Fibroblast of skin of right quadriceps (primary cell): ENCODE results near the gene SERPINB1.
A peak's percentile ranks its signal among the peaks of the same experiment; 100 is the strongest.

ENCODE experiments used
- DNase-seq: peaks from one replicate; pipeline ENCODE4 v3.0.0-alpha.2; 2013

Gene SERPINB1

DNA sequence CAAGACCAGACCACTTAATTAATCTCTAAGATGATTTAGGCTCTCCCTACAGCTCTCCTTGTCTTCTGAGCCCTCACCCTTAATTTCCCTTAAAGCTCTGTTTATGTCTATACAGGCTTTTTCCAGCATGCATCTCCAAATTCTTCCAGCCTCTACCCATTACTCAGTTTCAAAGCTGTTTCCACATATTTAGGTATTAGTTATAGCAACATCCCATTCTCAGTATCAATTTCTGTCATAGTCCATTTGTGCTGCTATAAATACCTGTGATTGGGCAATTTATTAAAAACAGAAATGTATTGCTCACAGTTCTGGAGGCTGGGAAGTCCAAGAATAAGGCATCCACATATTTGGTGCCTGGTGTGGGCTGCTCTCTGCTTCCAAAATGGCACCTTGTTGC is 2.3 kb upstream of the SERPINB1 start:
- DNase-seq, result no peak

DNA sequence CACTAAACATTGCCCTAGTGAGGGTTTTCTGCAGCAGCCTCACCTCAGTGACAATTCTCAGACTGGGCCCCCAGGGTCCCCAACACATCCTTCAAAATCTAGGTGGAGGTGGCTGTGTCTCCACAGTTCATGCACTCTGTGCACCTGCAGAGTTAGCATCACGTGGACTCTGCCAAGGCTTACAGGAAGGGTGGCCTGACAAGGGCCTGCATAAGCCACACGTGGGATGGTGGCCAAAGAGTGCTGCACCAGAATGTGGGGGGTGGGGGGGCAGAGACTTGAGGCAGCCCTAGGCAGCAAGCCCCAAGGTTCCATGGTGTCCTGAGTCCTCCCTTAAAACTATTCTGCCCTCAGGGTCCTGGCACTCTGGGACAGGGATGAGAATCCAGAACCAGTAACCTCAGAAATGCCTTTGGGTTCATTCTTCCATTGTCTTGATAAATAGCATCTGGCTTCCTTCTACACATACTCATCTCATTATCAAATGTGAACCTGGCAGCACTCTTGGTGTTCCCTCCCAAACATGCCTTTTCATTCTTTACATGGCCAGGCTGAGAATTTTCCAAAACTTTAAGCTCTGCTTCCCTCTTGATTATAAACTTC is 1.6 kb upstream of the SERPINB1 start:
- no peak for DNase-seq

DNA sequence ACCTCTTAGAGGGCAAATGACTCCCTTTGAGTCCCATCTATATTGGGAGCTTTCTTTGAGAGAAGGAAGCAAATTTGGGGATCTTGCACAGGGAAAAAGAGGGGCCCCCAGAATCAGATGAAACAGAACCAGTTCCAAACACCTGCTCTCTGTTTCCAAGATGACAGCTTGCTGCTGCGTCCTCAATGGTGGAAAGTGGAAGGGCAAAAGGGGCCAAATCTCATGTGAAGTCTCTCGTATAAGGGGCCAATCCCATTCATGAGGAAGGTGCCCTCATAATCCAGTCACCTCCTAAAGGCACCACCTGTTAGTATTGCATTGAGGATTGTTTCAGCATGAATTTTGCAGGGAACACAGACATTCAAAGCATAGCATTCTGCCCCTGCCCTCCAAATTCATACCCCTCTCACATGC is 483 bp upstream of the SERPINB1 start:
- no peak for DNase-seq

DNA sequence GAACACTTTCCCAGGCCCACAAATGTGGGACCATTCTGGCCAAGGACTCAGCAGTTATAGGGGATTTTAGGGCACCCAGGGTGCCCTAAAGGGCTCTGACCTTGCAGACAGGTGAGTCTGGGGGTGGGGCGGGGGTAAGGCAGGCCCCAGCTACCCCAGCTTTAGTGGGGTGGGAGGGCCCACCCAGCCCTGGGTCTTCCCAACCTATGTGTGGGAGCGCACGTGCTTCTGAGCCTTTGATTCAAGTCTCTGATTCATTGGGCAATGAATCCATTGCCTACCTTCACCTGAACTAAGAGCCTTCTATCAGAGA is 958 bp downstream of the SERPINB1 start:
- no peak for DNase-seq

DNA sequence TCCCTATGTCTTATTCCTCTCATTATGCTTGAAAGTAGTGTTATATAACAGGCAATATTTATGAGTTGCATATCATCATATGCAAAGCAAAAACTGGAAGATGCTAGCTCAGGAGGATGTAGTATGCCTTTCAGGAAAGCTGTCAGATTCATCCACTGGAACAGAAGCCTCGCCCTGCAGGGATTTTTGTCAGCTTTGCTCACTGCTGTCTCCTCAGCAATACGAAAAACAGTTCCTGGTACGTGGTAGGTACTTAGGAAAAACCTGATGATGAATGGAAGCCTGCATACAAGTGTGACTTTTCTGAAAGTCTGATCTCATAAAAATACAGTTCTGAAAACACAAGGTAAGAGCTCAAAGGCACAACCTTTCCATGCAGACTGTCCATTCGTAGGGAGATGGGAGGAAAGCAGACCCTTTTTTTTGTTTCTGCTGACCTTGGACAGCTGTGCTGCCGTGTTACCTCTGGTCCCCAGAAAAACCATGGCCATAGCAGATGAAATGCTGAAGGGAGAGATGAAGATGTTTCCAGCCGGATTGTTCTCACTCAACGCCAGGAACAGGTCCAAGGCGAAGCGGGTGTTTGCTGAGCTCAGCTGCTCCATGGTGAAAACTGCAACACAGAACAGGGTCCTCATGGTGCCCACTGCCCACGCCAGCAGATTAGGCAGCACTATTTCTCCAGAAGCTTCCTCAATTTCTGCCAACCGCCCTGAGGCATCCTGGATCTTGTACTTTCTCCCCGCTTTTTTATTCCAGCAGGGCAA is 1.5 kb downstream of the SERPINB1 start:
- DNase-seq, result no peak

DNA sequence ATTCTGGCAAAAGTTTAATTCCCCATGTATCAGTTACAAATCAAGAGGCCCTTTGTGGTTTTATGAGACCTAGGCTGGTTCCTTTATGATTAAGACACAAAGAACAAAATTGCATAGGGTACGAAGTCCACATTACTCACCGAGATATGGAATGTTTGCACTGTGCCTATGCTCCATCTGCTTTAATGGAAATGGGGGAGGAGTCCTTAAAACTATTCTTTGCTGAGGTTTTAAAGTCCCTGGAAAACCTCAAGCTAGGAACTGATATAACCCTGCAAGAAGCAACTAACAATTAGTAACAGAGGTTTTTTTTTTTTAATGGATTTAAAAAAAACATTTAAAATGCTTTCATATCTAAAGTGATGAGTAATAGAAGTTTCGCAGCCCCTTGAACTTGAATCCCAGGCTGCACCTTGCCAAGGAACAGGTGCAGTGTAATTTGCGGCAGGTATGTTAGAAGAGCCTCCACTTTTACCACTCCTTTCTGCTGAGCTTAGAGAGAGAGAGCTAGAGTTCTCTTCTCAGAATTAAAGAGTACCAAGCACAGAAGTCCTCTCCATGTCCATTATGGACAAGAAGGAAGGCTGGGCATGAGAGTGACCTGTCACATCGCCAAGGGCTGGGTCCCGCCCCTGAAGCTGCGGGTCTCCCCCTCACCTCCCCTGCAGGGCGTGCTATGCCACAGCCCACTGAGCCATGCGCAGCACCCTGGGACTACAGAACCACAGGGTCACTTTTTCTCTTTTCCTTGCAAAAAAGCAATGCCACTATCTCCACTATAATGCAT is 2.3 kb downstream of the SERPINB1 start:
- peak; percentile 93 for DNase-seq

DNA sequence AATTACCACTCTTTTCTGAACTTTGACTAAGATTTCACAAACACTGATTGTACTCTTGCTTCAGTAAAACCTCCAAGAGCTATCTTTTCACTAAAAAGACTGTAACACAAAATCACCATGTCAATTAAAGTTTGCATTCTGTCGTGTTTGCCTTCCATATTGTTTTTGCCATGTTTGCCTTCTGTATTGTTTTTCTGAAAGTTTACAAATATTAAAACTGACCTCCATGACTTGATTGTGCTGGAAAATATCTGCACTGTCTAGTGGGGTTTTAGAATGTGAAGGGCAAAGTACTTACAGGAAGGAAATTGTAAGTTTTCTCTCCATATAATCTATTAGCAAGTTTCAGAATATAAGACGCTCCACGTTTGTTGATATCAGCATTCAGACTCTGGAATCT is 3.4 kb downstream of the SERPINB1 start:
- no peak for DNase-seq

DNA sequence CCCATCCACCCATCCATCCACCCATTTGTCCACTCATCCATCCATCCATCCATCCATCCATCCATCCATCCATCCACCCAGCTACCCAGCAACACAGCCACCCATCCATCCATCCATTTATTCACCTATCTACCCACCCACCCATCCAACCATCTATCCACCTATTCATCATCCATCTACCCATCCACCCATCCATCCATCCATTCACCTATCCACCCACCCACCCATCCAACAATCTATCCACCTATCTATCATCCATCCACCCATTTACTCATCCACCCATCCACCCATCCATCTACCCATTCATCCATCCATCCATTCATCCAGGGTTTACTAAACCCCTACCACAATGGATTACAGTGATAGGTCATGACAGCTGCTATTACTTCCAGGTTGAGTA is 7.4 kb downstream of the SERPINB1 start:
- no peak for DNase-seq

DNA sequence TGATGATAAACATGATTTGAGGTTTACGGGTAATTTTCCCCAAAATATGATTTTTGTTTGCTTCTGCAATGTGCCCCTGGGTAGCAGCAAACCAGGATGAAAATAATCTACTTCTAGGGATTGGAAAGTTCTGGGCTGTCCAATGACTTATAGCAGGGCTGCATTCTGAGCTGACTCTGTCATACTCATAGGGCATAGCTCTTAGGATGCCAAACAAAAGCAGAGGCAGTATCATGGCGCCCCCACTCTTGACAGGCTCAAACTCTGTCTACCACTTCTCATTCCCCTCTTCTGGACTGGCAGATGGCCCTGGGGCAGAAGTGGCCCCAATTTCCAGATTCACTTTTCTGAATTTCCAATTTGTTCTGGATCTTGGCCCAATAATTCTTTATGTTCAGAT is 10.3 kb downstream of the SERPINB1 start:
- no peak for DNase-seq

DNA sequence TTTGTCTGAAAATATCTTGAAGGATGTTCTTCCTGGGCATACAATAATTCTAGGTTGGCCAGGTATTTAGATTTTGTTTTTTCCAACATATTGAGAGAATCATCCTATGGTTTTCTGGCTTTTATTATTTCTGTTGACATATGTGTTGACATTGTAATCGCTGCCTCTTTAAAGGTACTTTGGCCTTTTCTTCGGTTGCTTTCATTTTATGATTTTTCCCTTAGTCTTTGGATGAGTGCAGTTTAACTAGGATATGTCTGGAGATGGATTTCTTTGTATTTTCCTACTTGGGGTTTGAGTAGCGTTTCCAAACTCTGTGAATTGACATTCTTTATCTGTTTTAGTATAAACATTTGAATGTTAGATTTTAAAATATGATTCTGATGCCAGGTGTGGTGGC is 11.5 kb downstream of the SERPINB1 start:
- DNase-seq, result no peak

DNA sequence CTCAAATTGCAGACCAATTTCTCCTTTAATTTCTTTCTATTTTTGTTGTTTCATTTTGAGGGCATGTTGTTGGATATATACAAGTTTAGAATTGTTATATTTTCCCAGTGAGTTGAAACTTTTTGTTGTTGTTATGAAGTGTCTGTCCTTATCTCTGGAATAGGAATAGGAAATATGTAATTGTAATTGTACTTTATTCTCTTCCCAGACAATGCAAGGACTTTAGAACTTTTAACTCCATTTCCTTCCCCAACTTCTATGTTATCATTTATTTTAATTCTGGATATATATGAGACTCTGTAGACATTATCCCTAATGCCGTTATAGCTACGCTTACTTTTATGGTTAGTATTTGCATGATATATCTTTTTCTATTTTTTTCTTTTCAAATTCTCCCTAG is 12.4 kb downstream of the SERPINB1 start:
- DNase-seq, result no peak

DNA sequence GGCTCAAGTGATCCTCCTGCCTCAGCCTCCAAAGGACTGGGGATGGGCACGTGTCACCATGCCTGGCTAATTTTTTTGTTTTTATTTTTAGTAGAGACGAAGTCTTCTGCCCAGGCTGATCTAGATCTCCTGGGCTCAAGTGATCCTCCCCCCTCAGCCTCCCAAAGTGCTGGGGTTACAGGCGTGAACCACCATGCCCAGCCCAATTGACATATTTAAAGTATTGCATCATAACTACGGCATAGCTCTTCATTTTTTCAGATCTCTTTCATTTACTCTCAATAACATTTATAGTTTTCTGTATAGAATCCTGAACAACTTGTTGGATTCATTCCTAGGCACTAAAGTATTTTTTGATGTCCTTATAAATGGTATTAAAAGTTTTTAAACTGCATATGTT is 13.0 kb downstream of the SERPINB1 start:
- DNase-seq, result no peak

DNA sequence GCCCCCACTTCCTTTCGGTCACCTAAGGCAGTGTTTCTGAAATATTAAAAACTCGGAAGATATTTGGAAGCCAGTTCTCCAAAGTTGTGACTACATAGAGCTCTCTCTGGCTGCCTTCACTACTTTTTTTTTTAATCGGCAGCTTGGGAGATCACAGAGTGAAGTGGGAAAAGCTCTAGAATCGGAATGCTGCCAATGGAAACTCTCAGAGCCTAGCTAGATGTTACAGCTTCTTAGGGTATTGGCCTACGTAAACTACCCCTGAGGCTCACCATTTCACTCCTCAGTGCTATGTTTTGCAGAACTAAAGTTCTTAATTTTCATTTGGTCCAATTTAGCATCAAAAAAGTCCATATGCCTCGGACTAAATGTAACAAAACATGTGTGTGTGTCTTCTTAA is 14.5 kb downstream of the SERPINB1 start:
- no peak for DNase-seq

DNA sequence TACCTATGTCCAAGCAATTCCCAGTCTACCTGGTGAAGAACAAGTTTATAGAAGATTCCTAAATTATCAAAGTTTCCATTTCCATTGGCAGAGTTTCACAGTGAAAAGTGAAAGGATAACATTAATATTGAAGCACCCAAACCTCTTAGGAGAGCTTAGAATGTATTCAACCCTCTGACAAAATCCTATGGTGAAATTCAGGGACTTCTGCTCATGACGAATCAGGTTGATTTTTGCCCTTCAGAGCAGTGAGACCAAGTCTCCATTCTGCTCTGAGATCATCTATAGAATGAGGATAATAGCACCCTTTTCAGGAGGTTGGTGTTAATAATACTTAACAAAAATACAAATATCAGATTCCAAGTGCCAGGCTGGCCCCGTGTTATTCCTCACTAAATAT is 15.5 kb downstream of the SERPINB1 start:
- DNase-seq, result no peak

DNA sequence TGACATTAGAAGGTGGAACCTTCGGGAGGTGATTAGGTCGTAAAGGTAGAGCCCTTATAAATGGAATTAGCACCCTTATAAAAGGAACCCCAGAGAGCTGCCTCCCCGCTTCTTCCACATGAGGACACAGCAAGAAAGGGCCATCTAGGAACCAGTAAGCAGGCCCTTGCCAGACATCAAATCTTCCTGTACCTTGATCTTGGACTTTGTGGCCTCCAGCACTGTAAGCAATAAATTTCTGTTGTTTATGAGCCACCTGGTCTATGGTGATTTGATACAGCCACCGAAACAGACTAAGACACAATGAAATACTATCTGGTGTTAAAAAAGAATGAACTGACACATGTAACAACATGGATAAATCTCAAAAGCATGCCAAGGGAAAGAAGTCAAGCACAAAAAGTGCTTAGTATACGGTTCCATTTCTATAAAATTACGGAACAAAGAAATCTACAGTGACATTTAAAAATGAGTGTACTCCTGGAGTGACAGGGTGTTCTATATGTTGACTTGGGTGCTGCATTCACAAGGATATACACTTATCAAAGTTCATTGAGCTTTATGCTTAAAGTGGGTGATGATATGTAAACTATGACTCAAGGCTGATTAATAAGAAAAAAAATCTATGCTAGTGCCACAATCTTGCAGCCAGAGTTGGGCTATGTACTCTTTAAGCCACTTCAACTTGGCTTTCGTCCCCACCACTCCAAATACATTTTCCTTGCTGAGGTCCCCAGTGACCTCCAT is 18.4 kb downstream of the SERPINB1 start:
- peak; percentile 8 for DNase-seq

DNA sequence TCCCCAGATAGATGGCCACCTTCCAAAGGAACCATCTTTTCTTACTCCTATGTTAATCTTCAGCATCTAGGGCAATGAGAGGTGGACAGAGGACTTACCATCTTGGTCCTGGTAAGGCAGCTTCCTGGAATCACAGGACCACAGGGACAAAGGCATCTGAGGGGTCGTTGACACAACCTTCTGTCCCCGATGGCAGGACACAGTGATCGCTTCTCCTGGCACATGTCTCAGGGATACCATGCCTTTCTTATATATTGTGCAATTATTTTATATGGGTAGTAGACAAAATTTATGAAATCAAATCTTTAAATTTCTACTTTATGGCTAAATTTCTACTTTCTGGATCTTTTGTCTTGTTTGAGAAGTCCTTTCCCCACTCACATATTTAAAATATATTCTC is 20.1 kb downstream of the SERPINB1 start:
- DNase-seq, result no peak

DNA sequence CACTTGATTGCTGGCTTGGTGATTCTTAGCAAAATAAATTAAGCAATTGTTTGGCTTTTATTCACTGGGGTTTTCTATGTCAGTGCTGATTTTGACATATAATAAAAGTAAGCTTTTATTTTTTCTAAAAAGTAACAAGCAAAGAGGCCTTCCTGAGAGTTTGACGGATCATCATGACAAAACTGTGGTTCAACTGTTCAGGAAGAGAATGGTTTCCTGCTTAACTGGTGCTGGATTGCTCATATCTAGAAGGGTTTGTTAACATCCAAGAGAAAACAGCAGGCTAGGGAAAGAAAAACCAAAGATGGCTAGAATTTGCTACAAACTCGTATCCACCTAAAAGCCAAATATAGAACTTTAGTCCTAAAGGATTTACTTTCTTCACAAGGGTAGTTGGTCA is 21.2 kb downstream of the SERPINB1 start:
- DNase-seq, result no peak

DNA sequence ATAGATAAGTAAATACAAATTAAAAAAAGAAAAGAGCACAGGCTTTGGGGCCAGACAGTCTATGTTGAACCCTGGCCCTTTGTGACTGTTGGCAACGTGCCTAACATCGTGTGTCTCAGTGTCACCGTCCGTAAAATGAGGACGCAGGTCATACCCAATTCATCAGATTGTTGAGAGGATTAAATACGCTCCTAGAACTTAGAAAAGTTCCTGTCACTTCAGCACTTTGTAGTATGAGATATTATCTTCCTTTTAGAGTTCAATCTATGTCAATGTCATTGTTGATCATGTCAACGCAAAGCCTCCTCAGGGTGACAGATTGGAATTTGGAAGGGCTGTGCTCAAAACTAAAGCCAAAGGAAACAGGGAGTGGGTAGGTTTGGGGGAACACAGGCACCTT is 21.7 kb downstream of the SERPINB1 start:
- no peak for DNase-seq

DNA sequence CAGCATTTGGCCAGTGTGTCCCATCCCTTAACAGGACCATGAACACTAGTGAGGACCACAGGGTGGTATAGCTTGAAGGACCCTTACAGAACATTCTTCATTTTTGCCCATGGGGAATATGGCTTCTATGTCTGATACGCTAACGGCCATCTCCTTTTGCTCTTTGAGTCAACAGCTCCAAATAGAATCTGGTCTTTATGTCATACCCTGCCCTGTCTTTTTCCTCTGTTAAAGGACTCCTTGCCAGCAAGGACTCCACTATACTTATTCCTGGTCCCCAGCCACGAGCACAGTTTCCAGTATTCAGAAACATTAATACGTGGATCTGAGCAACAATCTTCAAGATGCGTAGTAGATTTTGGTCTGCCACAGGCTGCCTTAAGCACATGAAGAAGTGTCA is 22.5 kb downstream of the SERPINB1 start:
- DNase-seq, result no peak

DNA sequence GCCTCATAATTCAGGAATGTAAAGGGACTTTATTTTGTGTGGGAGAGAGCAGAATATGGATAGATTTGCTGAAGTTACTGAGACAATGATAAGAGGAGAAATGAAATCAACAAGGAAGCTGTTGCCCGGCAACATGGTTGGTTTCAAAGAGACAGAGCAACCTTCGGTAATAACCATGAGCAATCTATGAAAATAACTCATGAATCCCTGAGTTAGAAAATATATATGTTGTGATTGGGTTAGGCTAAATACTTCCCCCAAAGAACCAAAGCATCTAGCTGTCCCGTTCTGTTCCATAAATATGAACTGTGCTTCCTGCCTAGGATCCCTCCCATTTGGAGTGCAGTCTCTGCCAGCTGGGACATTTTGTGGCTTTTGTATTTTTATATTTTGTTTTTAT is 23.1 kb downstream of the SERPINB1 start:
- peak; percentile 31 for DNase-seq

DNA sequence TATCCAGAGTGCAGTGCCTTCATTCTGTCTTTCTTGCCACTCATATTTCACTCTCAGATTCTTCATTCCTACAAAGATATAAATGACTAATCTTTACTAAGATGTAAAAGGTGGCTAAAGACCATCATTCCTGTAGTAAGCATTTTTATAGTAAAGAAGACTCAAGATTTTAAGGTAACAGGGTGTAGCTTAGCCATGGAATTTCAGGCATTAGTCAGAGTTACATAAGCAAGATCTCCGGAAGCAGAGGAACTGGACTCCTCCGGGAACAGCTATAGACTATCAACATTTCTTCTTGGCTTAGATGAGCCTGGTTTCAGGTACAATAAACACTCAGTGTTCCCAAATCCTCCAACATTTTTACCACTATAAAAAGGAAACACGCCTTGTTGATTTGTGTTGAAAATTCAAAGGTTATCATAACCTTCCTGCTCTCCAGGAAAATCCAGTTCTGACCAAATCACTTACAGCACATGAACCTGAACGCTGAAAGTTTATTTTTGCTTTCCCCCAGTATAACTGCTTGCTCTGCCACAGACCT is 23.7 kb downstream of the SERPINB1 start:
- peak; percentile 40 for DNase-seq

DNA sequence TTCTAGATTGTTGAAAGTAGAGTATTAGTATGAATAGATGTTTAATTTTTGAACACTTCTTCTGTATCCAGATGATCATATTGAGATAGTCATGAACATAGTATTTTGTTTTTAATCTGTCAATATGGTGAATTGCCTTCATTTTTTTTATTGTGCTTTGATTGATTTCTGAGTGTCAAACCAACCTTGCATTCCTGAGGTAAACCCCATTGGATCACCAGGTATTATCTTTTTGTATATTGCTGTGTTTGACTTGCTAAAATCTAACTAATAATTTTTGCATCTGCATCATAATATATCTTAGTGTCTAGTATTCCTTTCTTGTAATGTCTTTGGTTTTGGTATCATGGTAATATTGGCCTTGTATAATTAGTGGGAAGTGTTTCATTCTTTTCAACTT is 25.5 kb downstream of the SERPINB1 start:
- DNase-seq, result no peak

DNA sequence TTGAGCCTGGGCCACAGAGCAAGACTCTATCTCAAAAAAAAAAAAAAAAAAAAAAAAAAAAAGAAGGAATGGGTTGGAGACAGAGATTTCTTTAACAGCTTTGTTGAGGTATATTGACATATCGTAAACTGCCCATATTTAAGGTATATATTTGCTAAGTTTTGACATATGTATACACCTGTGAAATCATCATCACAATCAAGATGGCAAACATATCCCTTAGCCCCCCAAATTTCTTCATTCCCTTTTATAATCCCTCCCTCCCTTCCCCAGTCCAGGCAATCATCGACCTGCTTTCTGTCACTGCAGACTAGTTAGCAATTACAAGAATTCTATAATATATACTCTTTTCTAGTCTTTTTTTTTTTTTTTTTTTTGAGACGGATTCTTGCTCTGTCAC is 29.0 kb downstream of the SERPINB1 start:
- no peak for DNase-seq
